Testis (tissue), 2 donors: Measurements from ENCODE around the gene EPSTI1.

Experiments used
- POLR2A ChIP-seq: fragments of 450-650 bp; IDR thresholded peaks from one replicate; pipeline ENCODE4 v1.6.1; 2017; ENCODE audit warnings: antibody characterized with exemption, mild to moderate bottlenecking, moderate library complexity
- TF ChIP-seq, protein P1 (sequence below), 3 experiments: fragments of 450-650 bp in 2 of 3; fragments of 200-600 bp in 1 of 3; sonication (generic) in 1 of 3; IDR thresholded peaks; one replicate each; pipeline ENCODE4 v1.5.1; 2016 to 2019; ENCODE audit warnings: antibody characterized with exemption in 3 of 3, mild to moderate bottlenecking in 2 of 3, moderate library complexity in 1 of 3

DNA sequence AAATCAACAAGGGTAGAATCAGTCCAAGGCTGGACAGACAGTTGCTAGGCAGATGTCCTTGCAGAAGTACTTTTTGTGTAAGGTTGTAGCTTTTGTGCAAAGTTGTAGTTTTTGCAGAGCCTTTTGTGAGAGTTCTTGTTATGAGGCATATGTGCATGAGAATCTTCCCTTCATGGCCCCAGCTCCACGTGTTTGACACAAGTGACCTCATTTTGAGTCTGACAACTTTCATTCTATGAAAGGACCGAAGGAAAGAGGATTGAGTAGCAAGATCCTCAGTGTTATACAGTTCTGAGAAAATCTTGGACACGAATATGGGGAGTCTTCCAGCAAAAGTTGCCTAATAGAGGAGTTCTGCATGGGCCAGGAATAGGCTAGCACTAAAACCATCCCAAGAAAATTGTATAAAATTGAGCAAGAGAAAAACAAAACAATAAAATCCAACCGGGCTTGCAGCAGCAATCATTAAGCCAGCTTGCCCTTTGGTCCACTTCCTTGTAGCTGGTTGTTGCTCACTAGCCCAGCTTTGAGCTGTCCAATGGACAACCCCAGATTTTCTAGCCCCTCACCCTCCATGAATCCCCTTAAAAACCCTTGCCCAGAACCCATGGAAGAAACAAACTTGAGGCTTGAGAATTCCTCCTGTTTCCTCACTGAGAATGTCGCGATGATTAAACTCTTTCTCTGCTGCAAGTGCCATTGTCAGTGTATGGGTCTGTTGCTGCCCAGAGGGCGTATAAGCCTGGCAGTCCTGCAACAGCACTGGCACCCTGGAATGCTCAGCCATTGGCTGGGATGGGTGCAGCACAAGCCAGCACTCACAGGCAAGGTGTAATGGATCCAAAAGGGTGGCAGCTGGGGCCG is 6.5 kb downstream of the EPSTI1 start:
- TF ChIP-seq POLR2A = no peak
- TF ChIP-seq, protein P1, sequence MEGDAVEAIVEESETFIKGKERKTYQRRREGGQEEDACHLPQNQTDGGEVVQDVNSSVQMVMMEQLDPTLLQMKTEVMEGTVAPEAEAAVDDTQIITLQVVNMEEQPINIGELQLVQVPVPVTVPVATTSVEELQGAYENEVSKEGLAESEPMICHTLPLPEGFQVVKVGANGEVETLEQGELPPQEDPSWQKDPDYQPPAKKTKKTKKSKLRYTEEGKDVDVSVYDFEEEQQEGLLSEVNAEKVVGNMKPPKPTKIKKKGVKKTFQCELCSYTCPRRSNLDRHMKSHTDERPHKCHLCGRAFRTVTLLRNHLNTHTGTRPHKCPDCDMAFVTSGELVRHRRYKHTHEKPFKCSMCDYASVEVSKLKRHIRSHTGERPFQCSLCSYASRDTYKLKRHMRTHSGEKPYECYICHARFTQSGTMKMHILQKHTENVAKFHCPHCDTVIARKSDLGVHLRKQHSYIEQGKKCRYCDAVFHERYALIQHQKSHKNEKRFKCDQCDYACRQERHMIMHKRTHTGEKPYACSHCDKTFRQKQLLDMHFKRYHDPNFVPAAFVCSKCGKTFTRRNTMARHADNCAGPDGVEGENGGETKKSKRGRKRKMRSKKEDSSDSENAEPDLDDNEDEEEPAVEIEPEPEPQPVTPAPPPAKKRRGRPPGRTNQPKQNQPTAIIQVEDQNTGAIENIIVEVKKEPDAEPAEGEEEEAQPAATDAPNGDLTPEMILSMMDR (IDR thresholded peaks at IDR 0.05) = no peak
